ENCODE data around the gene PSD2.
A peak's percentile ranks its signal among the peaks of the same experiment; 100 is the strongest.

PSD2 gene

GRCh38 chr5:139838381-139839197 is 43.0 kb downstream of the PSD2 start:
- DNase-seq, result no peak

- no peak for DNase-seq
These were observed 43.7 kb downstream of the PSD2 start for GRCh38 chr5:139839232-139839815.

- DNase-seq, result no peak
These were observed 44.3 kb downstream of the PSD2 start for GRCh38 chr5:139839918-139840317.

DNA sequence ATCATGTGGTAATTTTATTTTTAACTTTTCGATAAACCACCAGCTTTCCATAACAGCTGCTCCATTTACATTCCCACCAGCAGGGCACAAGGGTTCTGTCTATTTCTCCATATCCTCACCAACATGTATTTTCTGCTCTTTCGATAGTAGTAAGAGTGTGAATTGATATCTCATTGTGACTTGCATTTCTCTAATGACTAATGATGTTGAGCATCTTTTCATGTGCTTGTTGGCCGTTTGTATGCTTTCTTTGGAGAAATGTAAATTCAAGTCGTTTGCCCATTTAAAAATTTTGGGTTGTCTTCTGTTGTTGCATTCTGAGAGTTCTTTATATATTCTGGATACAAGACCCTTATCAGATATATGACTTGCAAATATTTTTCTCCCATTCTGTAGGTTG is 45.9 kb downstream of the PSD2 start:
- no peak for DNase-seq

DNA sequence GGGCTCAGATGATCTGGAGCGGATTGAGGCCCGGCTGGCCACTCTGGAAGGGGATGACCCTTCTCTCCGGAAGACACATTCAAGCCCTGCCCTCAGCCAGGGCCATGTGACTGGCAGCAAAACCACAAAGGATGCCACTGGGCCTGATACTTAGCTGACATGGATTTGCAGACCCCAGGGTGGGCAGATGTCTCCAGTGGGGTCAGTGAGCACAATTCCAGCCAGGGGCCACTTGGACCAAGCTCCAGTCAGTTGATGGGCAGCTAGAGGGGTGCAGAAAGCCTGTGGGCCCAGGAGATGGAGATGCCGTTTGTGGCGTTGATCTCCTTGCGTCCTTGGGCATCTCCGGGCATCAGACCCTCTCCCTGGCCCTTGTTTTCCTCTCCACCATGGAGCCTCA is 46.7 kb downstream of the PSD2 start:
- DNase-seq, result no peak

GRCh38 chr5:139843991-139844390 is 48.4 kb downstream of the PSD2 start:
- no peak for DNase-seq

- peak; percentile 25 to 34 for DNase-seq
These were observed 49.0 kb downstream of the PSD2 start for GRCh38 chr5:139844472-139845145.

DNA sequence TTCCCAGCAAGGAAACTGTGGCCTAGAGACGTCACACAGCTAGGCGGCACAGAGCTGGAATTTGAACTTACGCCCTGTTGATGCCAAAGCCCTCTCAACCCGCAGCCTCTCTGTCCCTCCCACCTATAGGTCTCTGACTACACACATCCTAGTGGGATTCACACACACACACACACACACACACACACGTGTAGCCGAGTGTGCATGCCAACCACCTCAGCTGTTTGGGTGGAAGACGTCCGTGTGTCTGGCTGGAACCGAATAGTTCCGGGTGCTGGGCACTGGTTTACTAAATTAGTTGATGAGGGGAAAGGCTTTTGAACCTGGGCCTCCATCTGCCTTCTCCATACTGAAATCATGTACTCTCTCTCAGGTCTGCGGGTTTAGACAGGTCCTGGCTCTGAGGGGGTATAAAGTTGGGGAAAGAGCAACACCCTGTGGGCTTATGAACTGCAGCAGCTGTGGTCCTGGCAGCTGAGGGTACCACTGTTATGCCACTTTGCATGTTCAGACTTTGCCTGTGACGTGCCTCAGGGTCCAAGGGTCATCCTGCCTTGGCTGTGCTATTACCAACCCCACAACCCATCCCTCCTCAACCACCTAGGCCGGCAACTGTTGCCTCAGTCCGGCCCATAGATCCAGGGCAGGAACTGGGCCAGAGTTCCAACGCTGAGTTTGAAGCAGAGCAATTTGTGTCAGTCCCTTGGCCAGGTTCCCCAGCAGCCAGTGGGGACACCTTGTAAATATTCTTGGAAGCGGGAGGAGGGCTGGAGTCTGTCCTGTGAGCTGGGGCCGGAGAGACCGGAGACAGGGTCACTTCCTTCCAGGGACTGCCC is 50.5 kb downstream of the PSD2 start:
- no peak for DNase-seq

- DNase-seq, result no peak
These were observed 51.5 kb downstream of the PSD2 start for GRCh38 chr5:139847091-139847490.

- DNase-seq, result peak; percentile 32 to 56
These were observed 52.3 kb downstream of the PSD2 start for GRCh38 chr5:139847790-139848507.

GRCh38 chr5:139848508-139849100 is 53.0 kb downstream of the PSD2 start:
- no peak for DNase-seq

DNA sequence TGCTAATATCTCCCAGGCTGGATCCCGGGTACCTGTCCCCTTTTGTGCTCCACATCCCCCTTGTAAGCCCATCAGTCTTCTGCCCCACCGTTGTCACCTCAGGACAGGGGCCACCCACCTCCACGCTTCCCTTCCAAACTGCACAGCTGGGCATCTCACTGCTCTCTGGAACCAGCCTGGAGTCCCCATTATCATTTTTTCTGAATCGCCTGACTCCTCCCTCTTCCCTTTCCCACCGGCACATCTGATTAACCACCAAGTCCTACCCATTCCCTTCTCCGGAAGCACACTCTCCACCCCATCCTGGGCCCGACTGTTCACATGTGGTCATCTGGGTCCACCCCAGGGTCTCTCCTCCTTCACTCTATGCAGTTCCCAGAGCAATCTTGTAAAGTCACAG is 53.9 kb downstream of the PSD2 start:
- no peak for DNase-seq

GRCh38 chr5:139849942-139850341 is 54.3 kb downstream of the PSD2 start:
- DNase-seq, result no peak

DNA sequence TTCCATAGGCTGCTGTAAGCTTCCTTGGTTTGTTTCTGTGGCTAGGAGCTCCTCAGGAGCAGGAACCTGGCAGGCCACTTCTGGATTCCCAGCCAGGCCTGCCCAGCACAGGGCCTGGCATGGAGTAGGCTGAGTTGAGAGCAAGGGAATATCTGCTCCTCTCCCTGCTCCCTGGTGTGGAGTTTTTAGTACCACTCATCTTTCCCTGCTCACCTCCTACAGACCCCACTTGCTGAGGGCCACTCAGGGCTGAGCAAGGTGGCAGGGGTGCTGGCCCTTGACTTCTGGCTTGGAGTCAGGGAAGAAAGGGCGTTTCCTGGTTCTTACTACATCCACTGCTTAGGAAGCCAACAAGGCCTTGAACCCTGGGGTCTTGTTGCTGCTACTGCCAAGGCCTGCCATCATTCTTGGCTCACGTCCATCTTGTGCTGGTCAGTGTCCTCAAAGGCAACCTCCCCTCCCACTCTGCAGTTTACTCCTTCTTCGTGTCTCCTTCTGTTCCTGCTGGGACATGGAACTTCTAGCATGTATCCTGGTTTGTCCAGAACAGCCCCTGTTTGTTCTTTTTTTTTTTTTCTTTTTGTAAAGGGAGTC is 54.9 kb downstream of the PSD2 start:
- DNase-seq, result no peak

- no peak for DNase-seq
These were observed 56.0 kb downstream of the PSD2 start for GRCh38 chr5:139851558-139851957.

- DNase-seq, result no peak
These were observed 57.1 kb downstream of the PSD2 start for GRCh38 chr5:139852696-139853095.

- no peak for DNase-seq
These were observed 58.5 kb downstream of the PSD2 start for GRCh38 chr5:139854029-139854605.

- no peak for DNase-seq
These were observed 59.3 kb downstream of the PSD2 start for GRCh38 chr5:139854953-139855352.

DNA sequence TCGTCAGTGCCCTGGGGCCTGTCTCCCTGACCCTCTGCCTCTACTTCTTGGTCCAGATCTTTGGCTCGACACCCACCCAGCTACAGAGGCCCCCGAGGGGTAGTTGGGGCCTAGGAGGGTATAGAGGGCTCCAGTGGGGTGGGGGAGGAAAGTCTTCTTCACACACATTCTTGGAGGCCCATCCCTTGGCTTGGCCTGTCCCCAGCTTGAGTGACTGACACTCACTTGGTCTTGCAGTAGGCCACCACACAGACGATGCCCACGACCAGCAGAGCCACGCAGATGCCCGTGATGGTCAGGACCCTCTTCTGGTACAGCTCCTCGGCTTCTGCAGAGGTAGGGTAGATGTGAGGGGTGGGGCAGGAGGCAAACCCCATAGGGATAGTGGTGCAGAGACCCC is 59.8 kb downstream of the PSD2 start:
- DNase-seq, result no peak

- no peak for DNase-seq
These were observed 60.4 kb downstream of the PSD2 start for GRCh38 chr5:139855946-139856540.

- no peak for DNase-seq
These were observed 61.1 kb downstream of the PSD2 start for GRCh38 chr5:139856714-139857113.

Measured in NCI-H2081 (cell line).